T follicular helper cell (primary cell): ENCODE data around the gene ADNP2.

Source experiments
- DNase-seq: peaks from one replicate; pipeline ENCODE4 v3.0.0-alpha.2; 2020; ENCODE audit warnings: low read depth

ADNP2 gene

DNA sequence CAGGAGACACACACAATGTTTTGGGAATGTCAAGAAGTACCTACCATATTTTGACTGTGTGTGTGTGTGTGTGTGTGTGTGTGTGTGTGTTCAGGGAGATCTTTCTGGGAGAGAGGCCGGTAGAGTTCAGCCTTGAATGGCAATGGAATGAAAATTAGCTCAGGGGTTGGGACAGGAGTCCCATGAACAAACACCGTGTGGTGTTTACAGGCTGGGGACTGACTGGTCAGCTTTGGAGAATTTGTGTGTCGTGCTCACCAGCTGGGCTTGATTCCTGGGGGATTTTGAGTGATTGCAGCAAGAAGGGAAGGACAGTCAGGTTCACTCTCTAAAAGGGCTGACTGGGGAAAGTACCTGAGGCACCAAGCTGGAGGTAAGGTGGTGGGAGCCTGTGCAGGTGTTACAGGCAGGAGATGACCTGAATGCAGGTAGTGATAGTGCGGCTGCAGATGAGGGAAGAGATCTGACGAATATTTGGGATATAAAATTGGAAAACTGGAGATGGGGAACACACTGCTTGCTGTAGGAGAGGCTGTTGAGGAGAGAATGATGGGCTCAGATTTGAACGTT, 2.5 kb upstream of the ADNP2 start:
- no peak for DNase-seq

DNA sequence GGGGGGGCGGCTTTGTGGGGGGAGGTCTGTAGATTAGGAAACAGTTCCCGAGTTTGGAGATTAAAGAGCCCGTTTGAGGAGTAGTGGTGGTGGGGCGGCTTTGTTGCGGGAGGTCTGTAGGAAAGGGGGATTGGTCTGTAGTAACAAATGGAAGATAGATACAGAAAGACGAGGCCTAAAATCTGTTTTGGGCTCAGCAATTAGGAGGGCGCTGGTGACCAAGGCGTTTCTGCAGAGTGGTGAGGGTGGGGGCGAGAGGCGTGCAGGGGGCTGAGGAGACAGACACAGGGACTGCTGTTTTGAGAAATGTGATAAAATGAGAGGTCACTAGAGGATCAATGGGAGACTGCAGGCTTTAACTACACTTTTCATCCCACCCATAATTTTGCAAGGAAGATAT, 1.6 kb upstream of the ADNP2 start:
- no peak for DNase-seq

DNA sequence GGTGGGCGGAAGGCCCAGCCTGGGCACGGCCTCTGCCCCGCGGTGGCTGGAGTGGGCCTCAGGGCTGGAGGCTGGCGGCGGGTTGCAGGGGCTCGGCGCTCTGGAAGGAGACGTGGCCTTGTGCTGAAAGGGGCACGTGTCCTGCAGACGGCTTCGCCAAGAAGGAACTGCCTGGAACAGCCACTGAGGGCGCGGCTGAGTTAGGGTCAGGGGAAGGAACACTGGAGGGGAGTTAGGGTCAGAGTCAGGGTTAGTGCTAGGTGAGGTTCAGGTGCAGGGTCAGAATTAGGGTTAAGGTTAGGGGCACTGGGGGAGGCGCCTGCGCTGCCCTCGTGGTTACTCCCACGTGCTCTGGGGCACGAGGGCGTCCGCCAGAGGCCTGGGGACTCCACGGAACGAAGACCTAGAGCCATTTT, 933 bp upstream of the ADNP2 start:
- no peak for DNase-seq

DNA sequence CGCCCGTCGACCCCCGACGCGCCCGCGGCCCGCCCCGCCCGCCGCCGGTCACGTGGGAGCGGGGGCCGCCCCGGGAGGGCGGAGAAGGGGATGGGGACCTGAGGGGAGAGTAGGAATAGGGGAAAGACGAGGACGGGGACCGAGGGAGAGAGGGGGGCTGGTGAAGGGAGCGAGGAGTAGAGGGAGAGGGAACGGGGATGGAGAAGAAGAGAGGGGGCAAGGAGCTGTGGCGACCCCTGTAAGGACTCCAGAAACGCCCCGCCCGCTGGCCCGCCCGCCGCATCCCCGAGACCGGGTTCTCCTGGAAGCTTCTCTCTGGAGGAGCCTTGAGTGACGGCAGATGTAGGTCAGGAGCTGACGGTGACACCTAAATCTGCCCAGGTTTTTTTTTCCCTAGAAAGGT, 615 bp downstream of the ADNP2 start:
- no peak for DNase-seq

DNA sequence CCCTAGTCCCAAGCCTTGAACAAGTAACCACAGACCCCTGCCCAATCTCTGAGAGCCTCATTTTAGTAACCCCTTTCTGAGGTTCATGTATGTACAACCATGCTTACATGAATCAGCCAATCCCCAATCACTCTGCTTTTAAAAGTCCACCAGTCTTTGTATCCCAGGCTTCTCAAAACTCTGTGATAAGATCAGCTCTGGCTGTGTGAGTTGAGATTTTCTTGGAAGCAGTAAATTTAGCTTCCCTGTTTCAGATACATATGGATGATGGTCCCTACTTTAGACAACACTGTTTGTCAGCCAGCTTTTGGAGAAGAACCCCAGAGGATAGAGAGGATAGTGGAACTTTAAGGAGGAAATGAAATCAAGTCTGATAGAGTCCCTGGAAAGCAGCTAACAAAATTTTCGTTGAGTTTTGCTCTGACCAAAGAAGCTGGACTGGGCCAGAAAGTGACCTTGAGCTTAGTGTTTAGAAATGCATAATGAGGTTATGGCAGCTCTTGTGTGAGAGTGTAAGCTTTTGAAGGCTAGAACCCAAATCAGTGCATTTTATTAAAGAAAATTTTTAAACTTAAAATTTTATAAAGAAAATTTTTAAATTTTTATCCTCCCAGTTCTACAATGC, 3.7 kb downstream of the ADNP2 start:
- no peak for DNase-seq

DNA sequence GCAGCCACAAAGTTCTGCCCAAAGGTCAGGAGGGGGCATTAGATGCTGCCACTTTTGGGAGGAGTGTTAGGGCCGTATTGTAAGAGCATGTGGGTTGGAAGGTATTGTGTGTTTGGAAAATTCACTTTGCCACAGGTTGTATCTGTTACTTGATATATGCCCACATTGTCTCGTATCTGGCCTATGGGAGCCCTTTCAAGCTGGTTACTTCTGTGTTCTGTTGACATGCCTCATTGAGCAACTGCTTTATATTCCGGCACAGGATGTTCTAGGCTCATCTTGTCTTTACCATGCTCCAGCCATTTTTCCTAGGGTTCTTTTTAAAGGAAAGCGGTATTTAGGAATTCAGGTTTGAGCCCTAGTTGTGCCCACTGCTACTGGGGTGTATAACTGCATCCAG, 6.0 kb downstream of the ADNP2 start:
- no peak for DNase-seq

DNA sequence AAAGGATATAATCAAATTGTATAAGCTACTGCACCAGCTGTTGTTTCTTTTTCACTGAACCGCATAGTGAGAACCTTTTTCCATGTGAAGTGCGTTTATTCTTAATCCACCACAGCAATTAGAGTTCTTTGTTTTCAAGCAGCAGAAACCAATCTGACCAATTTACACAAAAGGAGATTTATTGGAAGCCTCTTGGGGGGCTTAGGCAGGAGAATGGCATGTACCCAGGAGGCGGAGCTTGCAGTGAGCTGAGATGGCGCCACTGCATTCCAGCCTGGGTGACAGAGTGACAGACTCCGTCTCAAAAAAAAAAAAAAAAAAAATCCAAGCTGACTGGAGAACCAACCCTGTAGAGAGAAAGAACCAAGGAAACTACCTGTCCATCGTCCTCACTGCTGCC, 10.0 kb downstream of the ADNP2 start:
- no peak for DNase-seq

DNA sequence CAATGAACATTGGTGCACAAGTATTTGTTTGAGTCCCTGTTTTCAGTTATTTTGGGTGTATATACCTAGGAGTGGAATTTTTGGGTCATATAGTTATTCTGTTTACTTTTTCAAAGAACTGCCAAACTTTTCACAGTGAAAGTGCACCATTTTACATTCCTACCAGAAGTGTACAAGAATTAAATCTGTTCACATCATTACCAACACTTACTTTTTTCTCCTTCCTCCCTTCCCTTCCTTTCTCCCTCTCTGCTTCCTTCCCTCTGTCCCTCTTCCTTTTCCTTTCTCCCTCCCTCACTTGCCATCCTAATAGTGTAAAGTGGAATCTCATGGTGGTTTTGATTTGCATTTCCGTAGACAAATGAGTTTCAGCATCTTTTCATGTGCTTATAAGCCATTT, 11.9 kb downstream of the ADNP2 start:
- no peak for DNase-seq

DNA sequence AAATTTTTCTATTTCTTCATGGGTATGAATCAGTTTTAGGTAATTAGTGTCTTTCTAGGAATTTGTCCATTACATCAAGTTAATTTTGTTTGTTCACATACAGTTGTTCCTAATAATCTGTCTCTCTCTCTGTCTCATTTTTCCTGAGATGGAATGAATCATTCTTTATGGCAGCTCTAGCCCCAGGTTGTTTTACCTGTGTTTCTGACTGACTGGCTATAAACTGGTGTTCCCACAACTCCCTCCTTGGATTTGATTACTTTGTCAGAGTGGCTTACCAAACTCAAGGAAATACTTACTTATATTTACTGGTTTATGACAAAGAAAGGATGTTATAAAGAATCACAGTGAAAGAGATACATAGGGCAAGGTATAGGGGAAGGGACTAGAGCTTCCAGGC, 15.1 kb downstream of the ADNP2 start:
- DNase-seq: no peak

DNA sequence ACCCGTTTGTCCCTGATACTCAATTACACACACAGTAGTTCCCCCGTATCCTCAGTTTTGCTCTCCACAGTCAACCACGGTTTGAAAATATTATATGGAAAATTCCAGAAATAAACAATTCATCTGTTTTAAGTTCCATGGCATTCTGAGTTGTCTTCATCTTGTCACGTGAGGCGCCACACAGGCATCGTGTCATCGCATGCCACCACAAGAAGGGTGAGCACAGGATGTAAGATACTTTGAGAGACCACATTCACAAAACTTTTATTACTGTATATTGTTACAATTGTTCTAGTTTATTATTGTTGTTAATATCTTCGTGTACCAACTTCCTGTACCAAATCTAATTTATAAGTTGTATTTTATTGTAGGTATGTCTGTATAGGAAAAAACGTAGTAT, 17.7 kb downstream of the ADNP2 start:
- DNase-seq: no peak

DNA sequence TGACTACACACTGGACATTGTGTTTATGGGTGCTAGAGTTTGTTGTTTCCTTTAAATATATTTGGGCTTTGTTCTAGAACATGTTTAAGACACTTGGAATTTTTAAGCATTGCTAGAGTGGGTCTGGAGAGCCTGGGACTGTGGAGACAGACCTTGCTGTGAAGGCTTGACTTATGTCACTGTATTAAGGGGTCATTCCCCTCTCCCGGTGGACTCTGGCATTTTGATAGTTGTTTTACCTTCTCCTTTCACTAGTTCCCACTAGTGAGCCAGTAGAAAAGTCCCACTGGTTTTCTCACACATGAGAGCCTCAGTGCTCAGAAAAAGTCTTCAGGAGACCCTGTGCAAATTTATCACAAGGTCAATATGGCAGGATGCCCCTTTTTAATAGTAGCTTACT, 18.6 kb downstream of the ADNP2 start:
- no peak for DNase-seq

DNA sequence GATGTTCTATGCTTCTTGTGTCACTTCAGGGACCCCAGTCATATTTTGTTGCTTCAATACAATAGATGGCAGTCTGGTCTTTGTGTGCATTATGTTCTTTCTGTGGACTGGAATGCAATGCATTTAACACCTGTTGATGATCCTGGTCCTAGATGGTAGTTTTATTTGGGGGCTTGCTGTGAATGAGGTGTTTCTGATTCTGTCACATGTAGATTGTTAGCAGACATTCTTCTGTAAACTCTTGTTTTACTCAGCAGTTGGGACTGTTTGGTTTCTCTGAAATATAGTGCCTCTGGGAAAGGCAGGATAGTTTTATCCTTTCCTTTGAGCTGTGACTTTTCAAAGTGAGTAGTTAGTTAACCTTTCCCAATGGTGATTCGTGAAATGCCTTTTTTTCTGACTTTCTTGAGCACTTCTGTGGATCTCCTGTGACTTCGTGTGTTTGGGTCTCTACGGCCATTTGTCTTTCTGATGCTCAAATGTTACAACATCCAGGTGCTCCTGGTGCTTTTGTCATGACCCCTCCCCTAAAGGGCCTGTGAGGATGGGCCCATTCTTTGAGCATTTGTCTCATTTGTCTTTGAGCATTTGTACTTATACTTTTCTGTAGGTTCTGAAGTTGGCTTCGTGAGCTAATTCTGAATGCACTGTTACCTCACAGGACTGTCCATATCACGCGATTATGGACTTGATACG, 20.8 kb downstream of the ADNP2 start:
- no peak for DNase-seq

DNA sequence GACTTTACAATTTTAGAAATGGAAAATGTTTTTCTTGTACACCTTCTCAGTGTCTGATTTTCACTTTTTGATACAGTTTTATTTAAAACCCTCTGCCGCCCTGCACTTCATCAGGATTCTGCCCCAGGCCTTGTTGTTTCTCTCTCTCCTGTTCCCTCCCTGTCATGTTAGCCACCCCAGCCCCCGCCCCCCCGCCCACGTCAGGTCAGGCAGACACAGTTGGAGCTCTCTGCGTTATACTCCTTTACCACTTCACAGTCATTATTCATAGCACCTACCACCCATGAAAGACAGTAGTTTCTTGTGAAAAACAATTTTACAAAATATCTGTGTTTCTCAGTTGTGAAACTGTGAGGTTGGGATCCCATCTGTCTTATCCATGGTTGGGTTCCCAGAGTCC, 21.5 kb downstream of the ADNP2 start:
- no peak for DNase-seq

DNA sequence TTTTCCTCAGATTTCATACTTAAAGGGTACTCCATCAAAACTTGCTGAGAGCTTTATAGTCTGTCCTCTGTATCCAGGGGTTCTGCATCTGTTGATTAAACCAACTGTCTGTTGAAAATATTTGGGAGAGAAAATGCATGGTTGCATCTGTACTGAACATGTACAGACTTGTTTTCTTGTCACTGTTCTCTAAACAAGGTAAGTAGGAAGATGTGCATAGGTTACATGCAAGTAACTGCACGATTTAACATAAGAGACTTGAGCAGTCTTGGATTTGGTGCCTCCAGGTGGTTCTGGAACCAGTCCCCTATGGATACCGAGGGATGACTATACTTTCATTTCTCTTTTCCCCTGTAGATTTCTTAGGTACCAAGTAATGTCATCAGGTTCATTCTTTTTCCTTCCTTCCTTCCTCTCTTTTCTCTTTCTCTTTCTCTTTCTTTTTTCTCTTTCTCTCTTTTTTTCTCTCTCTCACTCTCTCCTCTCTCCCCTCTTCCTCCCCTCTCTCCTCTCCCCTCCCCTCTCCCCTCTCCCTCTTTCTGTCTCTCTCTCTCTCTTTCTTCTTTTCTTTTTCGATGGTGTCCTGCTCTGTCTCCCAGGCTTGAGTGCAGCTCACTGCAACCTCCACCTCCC, 23.2 kb downstream of the ADNP2 start:
- no peak for DNase-seq

DNA sequence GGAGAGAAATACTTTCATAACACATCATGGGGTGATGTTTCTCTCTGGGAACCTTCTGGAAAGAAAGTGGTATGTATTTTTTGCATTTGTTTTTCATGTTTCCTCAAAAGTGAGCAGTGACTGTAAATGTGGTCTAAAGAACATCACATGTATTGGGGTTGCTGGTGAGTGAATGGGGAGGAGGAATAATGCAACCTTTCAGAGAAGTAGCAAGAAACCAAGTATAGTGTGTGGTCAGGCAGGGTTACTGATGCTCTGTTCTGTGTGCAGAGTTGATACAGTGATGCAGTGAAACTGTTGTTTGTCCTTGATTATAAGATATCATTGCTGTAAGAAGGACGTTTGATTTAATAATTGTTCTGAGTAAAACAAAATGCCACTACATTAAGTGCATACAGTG, 24.1 kb downstream of the ADNP2 start:
- DNase-seq: no peak

DNA sequence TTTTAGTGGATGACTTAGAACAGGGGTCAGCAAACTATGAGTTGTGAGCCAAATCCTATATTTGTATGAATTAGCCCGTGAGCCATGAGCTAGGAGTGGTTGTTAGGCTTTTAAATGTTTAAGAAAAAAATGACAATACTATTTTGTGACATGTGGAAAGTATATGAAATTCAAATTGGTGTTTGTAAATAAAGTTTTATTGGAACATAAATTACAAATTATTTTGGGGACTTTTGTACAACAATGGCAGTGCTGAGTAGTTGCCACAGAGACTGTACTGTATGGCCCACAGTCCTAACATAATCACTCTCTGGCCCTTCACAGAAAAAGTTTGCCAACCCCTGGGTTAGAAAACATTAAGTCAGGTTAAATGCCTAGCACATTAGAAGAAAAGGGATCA, 26.1 kb downstream of the ADNP2 start:
- DNase-seq: no peak

DNA sequence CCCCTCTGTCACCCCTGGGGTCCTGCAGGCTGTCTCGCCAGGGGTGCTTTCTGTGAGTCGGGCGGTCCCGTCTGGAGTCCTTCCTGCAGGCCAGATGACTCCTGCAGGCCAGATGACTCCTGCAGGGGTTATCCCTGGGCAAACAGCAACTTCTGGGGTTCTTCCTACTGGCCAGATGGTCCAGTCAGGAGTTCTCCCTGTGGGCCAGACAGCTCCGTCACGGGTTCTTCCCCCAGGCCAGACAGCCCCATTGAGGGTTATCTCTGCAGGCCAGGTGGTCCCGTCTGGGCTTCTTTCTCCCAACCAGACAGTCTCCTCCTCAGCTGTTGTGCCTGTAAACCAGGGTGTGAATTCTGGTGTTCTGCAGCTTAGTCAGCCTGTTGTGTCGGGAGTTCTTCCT, 27.6 kb downstream of the ADNP2 start:
- no peak for DNase-seq

DNA sequence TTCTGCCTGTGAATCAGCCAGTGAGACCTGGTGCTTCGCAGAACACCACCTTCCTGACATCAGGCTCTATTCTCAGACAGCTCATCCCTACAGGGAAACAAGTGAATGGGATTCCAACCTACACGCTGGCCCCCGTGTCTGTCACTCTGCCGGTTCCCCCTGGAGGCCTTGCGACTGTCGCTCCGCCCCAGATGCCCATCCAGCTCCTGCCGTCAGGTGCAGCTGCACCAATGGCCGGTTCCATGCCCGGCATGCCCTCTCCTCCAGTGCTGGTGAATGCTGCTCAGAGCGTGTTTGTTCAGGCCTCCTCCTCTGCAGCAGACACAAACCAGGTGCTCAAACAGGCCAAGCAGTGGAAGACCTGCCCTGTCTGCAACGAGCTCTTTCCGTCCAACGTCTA, 28.1 kb downstream of the ADNP2 start:
- no peak for DNase-seq

DNA sequence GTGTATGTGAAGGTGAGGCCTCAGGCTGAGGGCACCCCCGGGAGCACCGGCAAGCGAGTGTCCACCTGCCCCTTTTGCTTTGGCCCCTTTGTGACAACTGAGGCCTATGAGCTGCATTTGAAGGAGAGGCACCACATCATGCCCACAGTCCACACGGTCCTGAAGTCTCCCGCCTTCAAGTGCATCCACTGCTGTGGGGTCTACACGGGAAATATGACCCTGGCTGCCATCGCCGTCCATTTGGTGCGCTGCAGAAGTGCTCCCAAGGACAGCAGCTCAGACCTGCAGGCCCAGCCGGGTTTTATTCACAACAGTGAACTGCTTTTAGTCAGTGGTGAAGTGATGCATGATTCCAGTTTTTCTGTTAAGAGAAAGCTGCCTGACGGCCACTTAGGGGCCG, 28.9 kb downstream of the ADNP2 start:
- DNase-seq: no peak

DNA sequence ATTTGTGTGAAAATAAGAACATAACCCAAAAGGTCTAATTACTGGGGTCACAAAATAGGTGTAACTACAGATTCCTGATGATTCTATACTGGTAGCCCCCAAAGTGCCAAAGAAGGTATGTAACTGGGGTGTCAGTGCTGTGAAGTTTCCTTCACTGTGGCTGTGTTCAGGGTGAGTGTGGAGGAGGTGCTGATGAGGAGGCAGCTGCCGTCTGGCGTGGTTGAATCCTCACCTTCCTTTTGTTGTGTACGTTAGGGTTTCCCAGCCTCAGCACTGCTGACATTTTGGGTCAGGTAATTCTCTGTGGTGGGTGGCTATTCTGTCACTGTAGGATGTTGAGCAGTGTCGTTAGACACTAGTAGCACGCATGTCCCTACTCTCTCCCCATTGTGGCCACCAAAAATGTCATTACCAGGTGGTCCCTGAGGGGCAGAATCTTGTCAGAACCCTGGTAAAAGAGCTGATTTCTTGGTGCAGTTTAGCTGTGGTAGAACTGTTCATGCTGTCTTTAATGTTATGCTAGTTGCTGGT, 31.5 kb downstream of the ADNP2 start:
- no peak for DNase-seq

DNA sequence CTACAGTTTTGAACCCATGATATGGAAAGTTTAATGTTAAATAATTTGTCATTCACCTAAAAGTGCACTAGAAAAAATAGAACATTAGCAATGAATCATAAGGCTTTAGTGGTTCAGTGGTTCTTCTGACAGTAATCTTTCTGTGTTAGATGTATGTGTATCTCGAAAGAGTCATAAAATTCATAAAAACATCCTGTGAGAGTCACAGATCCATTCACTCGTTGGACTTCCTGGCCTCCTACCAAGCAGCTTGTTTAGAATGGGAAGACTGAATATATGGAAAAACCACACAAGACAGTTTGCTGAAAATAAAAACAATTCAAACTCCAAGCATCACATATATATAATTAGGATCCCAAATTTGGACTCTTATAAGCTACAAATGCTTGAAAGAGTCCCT, 34.8 kb downstream of the ADNP2 start:
- no peak for DNase-seq

DNA sequence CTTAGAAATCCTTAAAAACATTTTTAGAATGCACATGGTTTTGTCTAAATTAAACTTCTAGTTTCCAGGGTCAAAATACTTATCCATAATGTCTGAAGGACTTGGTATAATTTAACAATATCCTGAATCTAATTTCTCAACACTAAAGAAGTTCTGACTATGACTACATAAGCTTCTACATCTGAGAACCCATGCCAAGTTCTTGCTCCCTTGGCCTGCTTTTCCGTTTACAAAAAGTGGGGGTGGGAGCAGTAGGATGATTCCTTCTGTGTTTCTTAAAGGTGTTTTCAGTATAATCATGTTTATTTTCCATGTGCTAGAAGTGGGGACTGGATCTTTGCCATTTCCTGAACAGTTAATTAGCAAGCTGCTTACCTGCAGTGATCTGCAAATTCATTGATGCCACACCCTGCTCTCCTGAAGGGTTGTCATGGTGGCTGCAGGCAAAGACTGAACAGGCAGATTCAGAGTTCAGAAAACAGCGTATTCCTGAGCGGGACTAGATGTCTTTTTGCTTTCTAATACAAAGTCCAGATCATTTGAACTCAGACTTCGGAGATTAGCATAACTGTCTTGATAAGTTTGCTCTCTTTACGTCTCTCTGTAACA, 36.2 kb downstream of the ADNP2 start:
- no peak for DNase-seq

DNA sequence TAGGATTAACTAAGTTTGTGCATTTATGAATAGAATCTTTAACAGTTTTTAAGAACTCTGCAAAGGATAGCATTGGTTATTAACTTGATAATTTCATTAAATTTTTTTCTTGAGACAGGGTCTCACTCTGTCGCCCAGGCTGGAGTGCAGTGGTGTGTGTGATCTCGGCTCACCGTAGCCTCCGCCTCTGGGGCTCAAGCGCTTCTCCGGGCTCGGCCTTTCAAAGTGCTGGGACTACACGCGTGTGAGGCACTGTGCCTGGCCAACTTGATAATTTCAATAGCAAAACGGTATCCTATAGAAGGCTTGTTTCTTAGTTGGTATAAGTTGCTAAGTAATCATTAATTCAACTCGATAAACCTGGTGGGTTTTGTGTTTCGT, 38.0 kb downstream of the ADNP2 start:
- DNase-seq: no peak
